ENCODE measurements around the gene SOX30.

DNA sequence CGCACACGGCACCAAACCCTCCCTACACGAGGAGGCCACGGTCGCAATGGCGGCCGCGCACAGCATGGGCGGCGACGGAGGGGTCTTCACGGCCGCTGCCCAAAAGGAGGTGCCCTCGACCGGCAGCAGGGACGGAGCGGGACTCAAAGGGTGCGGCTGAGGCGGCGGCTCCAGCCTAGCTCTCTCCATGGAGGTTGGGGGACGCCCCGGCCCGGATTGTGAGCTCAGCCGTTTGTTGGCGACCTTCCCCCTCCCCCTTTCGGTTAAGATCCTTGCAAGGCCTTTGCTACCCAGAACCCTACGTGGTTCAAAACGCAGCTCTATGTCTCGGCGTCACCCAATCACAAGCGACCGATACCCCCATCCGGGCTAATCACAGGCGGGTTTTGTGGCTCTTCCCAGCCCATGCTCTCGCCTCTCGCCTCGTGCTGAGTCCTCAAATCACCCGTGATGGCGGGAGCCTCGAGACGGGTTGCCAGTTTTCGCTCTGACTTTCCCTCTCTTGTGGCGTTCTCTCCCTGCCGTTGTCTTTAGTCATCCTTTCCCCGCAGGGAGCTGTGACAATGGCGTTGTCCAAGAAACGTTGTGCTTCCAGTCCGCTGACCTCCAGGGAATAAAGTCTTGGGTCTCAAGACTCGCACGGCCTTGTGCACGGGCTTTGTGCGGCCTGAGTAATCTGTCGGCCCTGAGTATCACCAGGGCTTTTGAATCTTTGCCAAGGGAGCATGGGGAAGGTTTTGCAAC, 38.6 kb upstream of the SOX30 start:
- TF ChIP-seq, protein P1, sequence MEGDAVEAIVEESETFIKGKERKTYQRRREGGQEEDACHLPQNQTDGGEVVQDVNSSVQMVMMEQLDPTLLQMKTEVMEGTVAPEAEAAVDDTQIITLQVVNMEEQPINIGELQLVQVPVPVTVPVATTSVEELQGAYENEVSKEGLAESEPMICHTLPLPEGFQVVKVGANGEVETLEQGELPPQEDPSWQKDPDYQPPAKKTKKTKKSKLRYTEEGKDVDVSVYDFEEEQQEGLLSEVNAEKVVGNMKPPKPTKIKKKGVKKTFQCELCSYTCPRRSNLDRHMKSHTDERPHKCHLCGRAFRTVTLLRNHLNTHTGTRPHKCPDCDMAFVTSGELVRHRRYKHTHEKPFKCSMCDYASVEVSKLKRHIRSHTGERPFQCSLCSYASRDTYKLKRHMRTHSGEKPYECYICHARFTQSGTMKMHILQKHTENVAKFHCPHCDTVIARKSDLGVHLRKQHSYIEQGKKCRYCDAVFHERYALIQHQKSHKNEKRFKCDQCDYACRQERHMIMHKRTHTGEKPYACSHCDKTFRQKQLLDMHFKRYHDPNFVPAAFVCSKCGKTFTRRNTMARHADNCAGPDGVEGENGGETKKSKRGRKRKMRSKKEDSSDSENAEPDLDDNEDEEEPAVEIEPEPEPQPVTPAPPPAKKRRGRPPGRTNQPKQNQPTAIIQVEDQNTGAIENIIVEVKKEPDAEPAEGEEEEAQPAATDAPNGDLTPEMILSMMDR (IDR thresholded peaks at IDR 0.05) = no peak
- no peak for TF ChIP-seq POLR2A (IDR thresholded peaks at IDR 0.05)

All from body of pancreas (tissue), 4 donors.